HEK293T (cell line): ENCODE data around the gene PPP6R3.

Experiments
- CTCF ChIA-PET: fragments of 350-600 bp; formaldehyde crosslinking; extraction: SDS; loops from one replicate; lab custom pipeline; 2021; ENCODE audit warnings: antibody characterized with exemption, inconsistent platforms; lab: Yijun Ruan, JAX
- POLR2A ChIA-PET: fragments of 350-600 bp; formaldehyde crosslinking; extraction: SDS; loops from one replicate; lab custom pipeline; 2020; ENCODE audit warnings: antibody characterized with exemption, inconsistent platforms; lab: Yijun Ruan, JAX
- DNase-seq: peaks from one replicate; pipeline ENCODE4 v3.0.0; 2012; ENCODE audit warnings: mixed read lengths; ENCODE audit errors: extremely low spot score
- ARNT ChIP-seq: fragments of 450-650 bp; IDR thresholded peaks from 2 replicates; pipeline ENCODE4 v1.6.1; 2017; ENCODE audit warnings: mild to moderate bottlenecking
- BHLHE40 ChIP-seq: fragments of 450-650 bp; IDR thresholded peaks from 2 replicates; pipeline ENCODE4 v1.6.1; 2016; ENCODE audit warnings: mild to moderate bottlenecking, moderate library complexity, borderline replicate concordance
- CTBP1 ChIP-seq: fragments of 450-650 bp; IDR thresholded peaks from 2 replicates; pipeline ENCODE4 v1.6.1; 2016; ENCODE audit warnings: borderline replicate concordance
- ELF4 ChIP-seq: fragments of 450-650 bp; IDR thresholded peaks from 2 replicates; pipeline ENCODE4 v1.6.1; 2017; ENCODE audit warnings: antibody characterized with exemption
- FOXA1 ChIP-seq: fragments of 450-650 bp; IDR thresholded peaks from 2 replicates; pipeline ENCODE4 v1.6.1; 2016; ENCODE audit warnings: mild to moderate bottlenecking
- FOXK2 ChIP-seq: fragments of 450-650 bp; IDR thresholded peaks from 2 replicates; pipeline ENCODE4 v1.6.1; 2016; ENCODE audit warnings: mild to moderate bottlenecking
- FOXM1 ChIP-seq: fragments of 450-650 bp; IDR thresholded peaks from 2 replicates; pipeline ENCODE4 v1.6.1; 2017; ENCODE audit warnings: mild to moderate bottlenecking, borderline replicate concordance
- HDGF ChIP-seq: fragments of 450-650 bp; IDR thresholded peaks from 2 replicates; pipeline ENCODE4 v1.6.1; 2017; ENCODE audit warnings: antibody characterized with exemption, borderline replicate concordance
- L3MBTL2 ChIP-seq: fragments of 450-650 bp; conservative IDR thresholded peaks from 2 replicates; pipeline ENCODE4 v1.6.1; 2016; ENCODE audit warnings: mild to moderate bottlenecking
- LEF1 ChIP-seq: fragments of 450-650 bp; IDR thresholded peaks from 2 replicates; pipeline ENCODE4 v1.6.1; 2017; ENCODE audit warnings: mild to moderate bottlenecking, borderline replicate concordance
- NFRKB ChIP-seq: fragments of 450-650 bp; IDR thresholded peaks from 2 replicates; pipeline ENCODE4 v1.6.1; 2016; ENCODE audit warnings: mild to moderate bottlenecking, moderate library complexity
- PKNOX1 ChIP-seq: fragments of 450-650 bp; IDR thresholded peaks from 2 replicates; pipeline ENCODE4 v1.6.1; 2016
- SP1 ChIP-seq: fragments of 450-650 bp; IDR thresholded peaks from 2 replicates; pipeline ENCODE4 v1.6.1; 2017
- SUZ12 ChIP-seq: fragments of 450-650 bp; IDR thresholded peaks from 2 replicates; pipeline ENCODE4 v1.6.1; 2016; ENCODE audit warnings: mild to moderate bottlenecking
- TARDBP ChIP-seq: fragments of 450-650 bp; IDR thresholded peaks from 2 replicates; pipeline ENCODE4 v1.6.1; 2016
- ZNF384 ChIP-seq: fragments of 450-650 bp; IDR thresholded peaks from 2 replicates; pipeline ENCODE4 v1.6.1; 2016

Gene PPP6R3

GRCh38 chr11:68657021-68657780, 196.6 kb downstream of the PPP6R3 start:
- TF ChIP-seq PKNOX1 (no peak), FOXA1 (no peak), L3MBTL2 (no peak), CTBP1 (no peak), FOXK2 (no peak), FOXM1 (no peak), LEF1 (no peak), ARNT (no peak), ZNF384 (no peak), TARDBP (no peak), SUZ12 (no peak), SP1 (no peak), ELF4 (no peak), HDGF (no peak), NFRKB (no peak), BHLHE40 (no peak)
- ChIA-PET CTCF (no interaction called here), POLR2A (no interaction called here)
- no peak for DNase-seq

GRCh38 chr11:68658097-68658496, 197.5 kb downstream of the PPP6R3 start:
- POLR2A ChIA-PET: no interaction called here
- CTCF ChIA-PET: interaction anchor here (0.7 kb wide), 1 partner anchor 33 kb away, joined by 3 read pairs; no protein-coding TSS in a partner anchor
- no peak for DNase-seq
- TF ChIP-seq BHLHE40 (no peak), TARDBP (no peak), PKNOX1 (no peak), SUZ12 (no peak)

GRCh38 chr11:68658661-68659060, 198.1 kb downstream of the PPP6R3 start:
- TF ChIP-seq L3MBTL2 (no peak), TARDBP (no peak), SUZ12 (no peak), FOXM1 (no peak), ARNT (no peak), FOXA1 (no peak), LEF1 (no peak), CTBP1 (no peak), HDGF (no peak), ELF4 (no peak), FOXK2 (no peak), BHLHE40 (no peak), NFRKB (no peak), ZNF384 (no peak), PKNOX1 (no peak), SP1 (no peak)
- no peak for DNase-seq
- ChIA-PET POLR2A (no interaction called here), CTCF (interaction anchor here (0.7 kb wide), 1 partner anchor 33 kb away, joined by 3 read pairs; no protein-coding TSS in a partner anchor)

GRCh38 chr11:68659158-68659921, 198.8 kb downstream of the PPP6R3 start:
- CTCF ChIA-PET: no interaction called here
- TF ChIP-seq FOXA1 (no peak), CTBP1 (no peak), PKNOX1 (no peak), TARDBP (no peak), SUZ12 (no peak), BHLHE40 (no peak), NFRKB (no peak), HDGF (no peak), ARNT (no peak), FOXK2 (no peak), ELF4 (no peak), SP1 (no peak)
- DNase-seq: peak; percentile 30
- POLR2A ChIA-PET: no interaction called here

- ChIA-PET CTCF (no interaction called here), POLR2A (no interaction called here)
- no peak for DNase-seq
- TF ChIP-seq ELF4 (no peak), HDGF (no peak), L3MBTL2 (no peak), PKNOX1 (no peak), ARNT (no peak), BHLHE40 (no peak), SP1 (no peak), FOXK2 (no peak), SUZ12 (no peak), LEF1 (no peak)
Measured at GRCh38 chr11:68660066-68660810, 199.7 kb downstream of the PPP6R3 start.
